CD14-positive monocyte (primary cell): ENCODE data around the gene ASCC3. TPM values are rescaled to one million over a fixed set of nuclear protein-coding genes. Genes with fewer than 3 reads are reported as not detected.
A peak's percentile ranks its signal among the peaks of the same experiment; 100 is the strongest.

Source experiments
- DNase-seq, 3 donors: peaks; one replicate each; pipeline ENCODE4 v3.0.0-alpha.2; 2011 to 2022
- H2AFZ ChIP-seq: 2 replicates; pipeline ENCODE4 v1.6.0; 2012; ENCODE audit warnings: mild to moderate bottlenecking, low read depth, low read length, inconsistent platforms; ENCODE audit not compliant: insufficient read depth, poor library complexity, severe bottlenecking
- H3K27ac ChIP-seq, 2 donors: 1 replicate in 1 of 2; 2 replicates in 1 of 2; pipeline ENCODE4 v1.5.1; 2012 to 2013; ENCODE audit warnings: low read length in 2 of 2, control low read depth in 1 of 2, inconsistent platforms in 1 of 2, low read depth in 1 of 2, mild to moderate bottlenecking in 1 of 2
- H3K27me3 ChIP-seq, 2 donors: one replicate each; pipeline versions ENCODE4 v1.6.0 to v1.6.1; 2011 to 2013; ENCODE audit warnings: low read length in 2 of 2; ENCODE audit not compliant: control insufficient read depth in 2 of 2, insufficient read depth in 2 of 2
- H3K36me3 ChIP-seq, 2 donors: replicated peaks in 1 of 2; 1 replicate in 1 of 2; 2 replicates in 1 of 2; pipeline versions ENCODE4 v1.5.1 to v1.6.1; 2012 to 2013; ENCODE audit warnings: low read length in 2 of 2, control low read depth in 1 of 2, inconsistent platforms in 1 of 2, mild to moderate bottlenecking in 1 of 2; ENCODE audit not compliant: insufficient read depth in 2 of 2, control insufficient read depth in 1 of 2
- H3K4me1 ChIP-seq, 2 donors: 1 replicate in 1 of 2; 2 replicates in 1 of 2; pipeline versions ENCODE4 v1.5.1 to v1.6.1; 2012 to 2013; ENCODE audit warnings: low read length in 2 of 2, control low read depth in 1 of 2, inconsistent platforms in 1 of 2, mild to moderate bottlenecking in 1 of 2, moderate library complexity in 1 of 2; ENCODE audit not compliant: insufficient read depth in 2 of 2, control insufficient read depth in 1 of 2
- H3K4me2 ChIP-seq: replicated peaks from 2 replicates; pipeline ENCODE3; 2012; ENCODE audit warnings: low read length, moderate library complexity, mild to moderate bottlenecking; ENCODE audit not compliant: poor library complexity, severe bottlenecking; ENCODE audit errors: extremely low read depth
- H3K4me3 ChIP-seq, 3 experiments: fragments of 200-600 bp in 1 of 3; sonication (generic) in 1 of 3; replicated peaks in 1 of 3; 1 replicate in 2 of 3; 2 replicates in 1 of 3; pipeline ENCODE4 v1.5.1; 2011 to 2013; ENCODE audit warnings: low read length in 3 of 3, mild to moderate bottlenecking in 3 of 3, control low read depth in 2 of 3, low read depth in 2 of 3, inconsistent platforms in 1 of 3, moderate library complexity in 1 of 3
- H3K79me2 ChIP-seq: 2 replicates; pipeline ENCODE4 v1.6.0; 2012; ENCODE audit warnings: mild to moderate bottlenecking, control low read depth, inconsistent platforms, low read length, moderate library complexity; ENCODE audit not compliant: insufficient read depth
- H3K9ac ChIP-seq: 2 replicates; pipeline ENCODE4 v1.6.0; 2017; ENCODE audit warnings: low read length, mild to moderate bottlenecking; ENCODE audit not compliant: insufficient read depth, poor library complexity, severe bottlenecking
- H3K9me3 ChIP-seq, 2 donors: replicated peaks in 1 of 2; 1 replicate in 1 of 2; 2 replicates in 1 of 2; pipeline versions ENCODE4 v1.5.1 to v1.6.1; 2012 to 2013; ENCODE audit warnings: low read length in 2 of 2, control low read depth in 1 of 2; ENCODE audit not compliant: control insufficient read depth in 1 of 2, insufficient read depth in 1 of 2
- H4K20me1 ChIP-seq: 2 replicates; pipeline ENCODE4 v1.6.0; 2012; ENCODE audit warnings: mild to moderate bottlenecking, low read length, control low read depth, moderate library complexity; ENCODE audit not compliant: insufficient read depth
- H3K27ac Mint-ChIP-seq, 7 donors: one replicate each; pipeline ENCODE4 v1.8.0; 2020; ENCODE audit warnings: mild to moderate bottlenecking in 7 of 7, mixed read lengths in 7 of 7, moderate library complexity in 6 of 7, inconsistent platforms in 2 of 7
- H3K27me3 Mint-ChIP-seq, 3 donors: one replicate each; pipeline ENCODE4 v1.8.0; 2021 to 2022; ENCODE audit warnings: low read depth in 3 of 3, mild to moderate bottlenecking in 3 of 3, mixed read lengths in 3 of 3, moderate library complexity in 3 of 3, inconsistent platforms in 1 of 3
- H3K36me3 Mint-ChIP-seq, 2 donors: one replicate each; pipeline ENCODE4 v1.8.0; 2020; ENCODE audit warnings: mixed read lengths in 2 of 2, inconsistent platforms in 1 of 2, mild to moderate bottlenecking in 1 of 2
- H3K4me1 Mint-ChIP-seq: one replicate; pipeline ENCODE4 v1.8.0; 2020; ENCODE audit warnings: mild to moderate bottlenecking, mixed read lengths
- H3K4me3 Mint-ChIP-seq, 2 donors: one replicate each; pipeline ENCODE4 v1.8.0; 2020; ENCODE audit warnings: mild to moderate bottlenecking in 2 of 2, mixed read lengths in 2 of 2, moderate library complexity in 1 of 2
- H3K9me3 Mint-ChIP-seq, 7 donors: one replicate each; pipeline ENCODE4 v1.8.0; 2020 to 2022; ENCODE audit warnings: mixed read lengths in 7 of 7, mild to moderate bottlenecking in 6 of 7, moderate library complexity in 6 of 7, inconsistent platforms in 2 of 7
- CTCF ChIP-seq: fragments of 200-600 bp; IDR thresholded peaks from one replicate; pipeline ENCODE4 v1.8.0; 2022; ENCODE audit warnings: antibody characterized with exemption, mild to moderate bottlenecking
- WGBS: methylation state at CpG from one replicate; pipeline ENCODE4 v1.1.5; 2013; ENCODE audit warnings: missing lambda C conversion rate; ENCODE audit not compliant: insufficient coverage; 5-methylcytosine and 5-hydroxymethylcytosine counted together
- intact Hi-C, 2 donors: fragments of 100-400 bp; cut with micrococcal nuclease; formaldehyde crosslinking; loops; one replicate each; pipeline versions ENCODE4 v1.15.0 to v1.15.1; 2023
- polyA plus RNA-seq, 3 donors: library from polyadenylated mRNA; depleted of rRNA in 1 of 3; unstranded in 2 of 3; stranded (reverse) in 1 of 3; fragments of 300-500 nt in 2 of 3; fragments of >200 nt in 1 of 3; fragmentation: Illumina TruSeq in 2 of 3; gene quantifications; 1 replicate in 2 of 3; 2 replicates in 1 of 3; pipeline ENCODE4 v1.2.3, GENCODE V29; 2012 to 2021

The ASCC3 gene
- polyA plus RNA-seq, 3 donors: 6.4 to 12.9 (median 10.6) TPM

DNA sequence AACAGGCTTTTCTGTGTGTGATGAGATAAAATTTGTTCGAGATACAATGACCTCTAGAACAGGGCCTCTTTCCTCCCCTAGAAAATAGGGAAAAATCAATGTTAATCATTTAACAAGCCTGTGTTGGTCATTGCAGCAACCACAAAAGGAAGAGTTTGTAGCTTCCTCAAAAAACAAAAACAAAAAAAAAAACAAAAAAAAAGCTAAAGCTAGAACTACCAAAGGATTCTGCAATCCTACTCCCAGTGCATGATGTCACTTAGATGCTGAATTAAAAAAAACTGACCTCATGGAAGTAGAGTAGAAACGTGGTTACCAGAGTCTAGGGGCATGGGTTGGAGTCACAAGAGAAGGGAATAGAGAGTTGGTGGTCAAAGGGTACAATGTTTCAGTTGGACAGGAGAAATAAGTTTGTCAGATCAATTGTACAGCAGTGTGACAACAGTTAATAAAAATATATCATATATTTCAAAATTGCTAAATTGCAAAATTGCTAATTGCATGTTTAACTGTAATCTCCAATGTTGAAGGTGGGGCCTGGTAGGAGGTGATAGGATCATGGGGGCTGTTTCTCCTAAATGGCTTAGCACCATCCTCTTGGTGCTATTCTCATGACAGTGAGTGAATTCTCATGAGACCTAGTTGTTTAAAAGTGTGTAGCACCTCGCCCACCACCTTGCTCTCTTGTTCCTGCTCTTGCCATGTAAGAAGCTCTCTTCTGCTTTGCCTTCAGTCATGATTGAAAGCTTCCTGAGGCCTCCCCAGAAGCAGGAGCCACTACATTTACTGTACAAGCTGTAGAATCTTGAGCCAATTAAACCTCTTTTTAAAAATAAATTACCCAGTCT, 253.0 kb downstream of the ASCC3 start:
- TF ChIP-seq CTCF: no peak
- 100% methylated on average over 1 of the region's 3 CpGs for WGBS

GRCh38 chr6:100626721-100627120, 254.4 kb downstream of the ASCC3 start:
- WGBS: no CpG with 5 or more reads among the region's 1 CpG
- H3K27me3 Mint-ChIP-seq: no peaks in the 10 kb centered on the region
- peaks cover 31 to 37% of the 10 kb centered on the region in 2 donors for H3K36me3 Mint-ChIP-seq
- H3K79me2 ChIP-seq: no peaks in the 10 kb centered on the region
- peaks cover 2% of the 10 kb centered on the region for H3K4me1 Mint-ChIP-seq
- no peaks in the 10 kb centered on the region for H3K9me3 ChIP-seq
- peaks cover 0 to 6% (median 0%) of the 10 kb centered on the region in 7 donors for H3K9me3 Mint-ChIP-seq
- no peak overlapping the region for H3K27ac ChIP-seq
- H3K36me3 ChIP-seq: peaks cover 9 to 27% of the 10 kb centered on the region in 2 donors
- no peak overlapping the region for H3K27ac Mint-ChIP-seq
- no peak for DNase-seq
- no peaks in the 10 kb centered on the region for H3K27me3 ChIP-seq
- no peak overlapping the region for H3K4me3 Mint-ChIP-seq
- H3K9ac ChIP-seq: no peak overlapping the region
- no peaks in the 10 kb centered on the region for H3K4me1 ChIP-seq
- intact Hi-C loops: no loop called here
- no peak overlapping the region for H3K4me3 ChIP-seq
- no peak overlapping the region for H3K4me2 ChIP-seq
- H2AFZ ChIP-seq: no peak overlapping the region
- H4K20me1 ChIP-seq: no peaks in the 10 kb centered on the region
- TF ChIP-seq CTCF: no peak

More for the DNA sequence above, 253.0 kb downstream of the ASCC3 start:
- Histone ChIP-seq H3K36me3 (peaks cover 9 to 21% of the 10 kb centered on the region in 2 donors), H3K9me3 (no peaks in the 10 kb centered on the region), H3K9ac (no peak overlapping the region), H3K27ac (peak overlapping the region in 1 of 2 donors; percentile 20), H4K20me1 (no peaks in the 10 kb centered on the region), H3K4me2 (no peak overlapping the region), H3K4me1 (no peaks in the 10 kb centered on the region), H2AFZ (no peak overlapping the region), H3K79me2 (no peaks in the 10 kb centered on the region), H3K27me3 (no peaks in the 10 kb centered on the region), H3K4me3 (no peak overlapping the region)
- intact Hi-C loops: no loop called here
- H3K27me3 Mint-ChIP-seq: no peaks in the 10 kb centered on the region
- H3K27ac Mint-ChIP-seq: peak overlapping the region in 1 of 7 donors; percentile 11
- H3K36me3 Mint-ChIP-seq: peaks cover 25 to 31% of the 10 kb centered on the region in 2 donors
- H3K4me1 Mint-ChIP-seq: peaks cover 2% of the 10 kb centered on the region
- DNase-seq: no peak
- H3K9me3 Mint-ChIP-seq: no peaks in the 10 kb centered on the region
- H3K4me3 Mint-ChIP-seq: no peak overlapping the region
